ENCODE measurements around the gene CDCA4.
"Not testable (repeated sequence)": the region's sequence is repeated elsewhere in the genome, so short reads cannot be mapped to it uniquely, and the experiment has no call there.

CDCA4 gene

GRCh38 chr14:105020815-105021655, at the start of gene CDCA4:
Gene CDCA4, minus strand, starts transcription at chr14:105021083. Its CDS starts 9,154 bp downstream, at chr14:105011929.
- DNase-seq: peak; percentile 92

DNA sequence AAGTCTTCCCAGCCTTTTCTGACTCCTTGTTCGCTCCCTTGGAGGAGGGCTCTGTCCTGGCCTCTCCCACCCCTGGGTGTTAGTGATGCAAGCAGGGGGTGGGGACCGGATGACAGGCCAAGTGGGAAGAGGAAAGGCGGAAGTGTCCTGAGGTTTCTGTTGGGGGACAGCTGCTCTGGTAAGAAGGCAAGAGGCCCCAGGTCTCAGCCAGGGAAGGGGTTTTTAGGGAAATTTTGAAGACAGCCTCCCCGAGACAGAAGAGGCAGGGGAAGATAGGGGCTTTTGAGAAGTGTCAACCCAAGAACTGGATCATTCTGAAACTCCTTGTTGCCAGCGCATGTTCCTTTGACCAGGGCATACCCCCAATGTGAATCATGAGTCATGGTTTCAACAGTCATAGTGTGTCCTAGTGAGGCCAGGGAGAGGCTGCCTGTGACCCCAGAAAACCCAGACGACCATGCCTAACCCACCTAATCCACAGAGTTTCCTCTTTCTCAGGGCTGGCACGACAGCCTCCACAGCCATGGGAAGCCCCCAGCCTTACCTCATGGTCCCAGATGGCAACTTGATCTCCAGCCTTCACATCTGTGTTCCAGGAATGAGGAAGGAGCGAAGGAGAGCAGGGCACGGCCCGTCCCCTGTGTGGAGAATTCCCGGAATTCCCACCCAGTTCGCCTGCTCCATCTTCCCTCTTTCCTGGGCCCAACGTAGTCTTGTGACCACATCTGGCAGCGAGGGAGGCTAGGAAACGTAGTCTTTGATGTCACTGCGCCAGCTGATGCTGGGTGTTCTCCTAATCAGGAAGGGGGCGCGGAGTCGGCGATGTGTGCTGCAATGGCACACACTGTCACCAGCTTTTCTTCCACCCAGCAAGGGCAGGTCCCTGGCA, 49.2 kb upstream of the CDCA4 start:
- DNase-seq: no peak

GRCh38 chr14:105069522-105069870, 48.6 kb upstream of the CDCA4 start:
- DNase-seq: no peak

DNA sequence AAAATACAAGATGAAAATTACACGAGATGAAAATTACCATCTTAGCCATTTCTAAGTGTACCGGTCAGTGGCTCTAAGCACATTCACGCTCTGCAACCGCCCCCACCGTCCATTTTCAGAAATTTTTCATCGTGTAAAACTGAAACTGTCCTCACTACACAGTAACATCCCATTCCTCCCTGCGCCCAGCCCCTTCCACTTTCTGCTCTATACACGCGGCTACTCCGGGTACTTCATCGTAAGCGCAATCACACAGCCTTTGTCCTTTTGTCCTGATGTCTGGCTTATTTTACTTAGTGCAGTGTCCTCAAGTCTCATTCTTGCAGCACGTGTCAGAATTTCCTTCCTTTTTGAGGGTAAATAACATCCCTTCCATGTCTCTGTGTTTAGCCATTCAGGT, 47.9 kb upstream of the CDCA4 start:
- DNase-seq: no peak

DNA sequence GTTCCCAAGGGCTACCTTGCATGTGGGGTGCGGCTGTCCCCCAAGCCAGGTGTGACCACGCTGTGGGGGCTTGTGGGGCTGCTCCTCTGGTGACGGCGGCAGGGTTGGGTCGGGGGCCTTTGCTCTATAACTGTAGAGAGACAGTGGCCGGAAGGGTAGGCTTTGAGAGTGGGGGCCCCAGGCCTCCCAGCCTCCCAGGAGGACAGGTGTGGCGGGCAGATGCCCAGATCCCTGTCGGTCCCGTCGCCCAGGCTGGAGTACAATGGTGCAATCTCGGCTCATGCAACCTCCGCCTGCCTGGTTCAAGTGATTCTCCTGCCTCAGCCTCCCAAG, 47.1 kb upstream of the CDCA4 start:
- DNase-seq: no peak

GRCh38 chr14:105067140-105067968, 46.5 kb upstream of the CDCA4 start:
- DNase-seq: no peak

DNA sequence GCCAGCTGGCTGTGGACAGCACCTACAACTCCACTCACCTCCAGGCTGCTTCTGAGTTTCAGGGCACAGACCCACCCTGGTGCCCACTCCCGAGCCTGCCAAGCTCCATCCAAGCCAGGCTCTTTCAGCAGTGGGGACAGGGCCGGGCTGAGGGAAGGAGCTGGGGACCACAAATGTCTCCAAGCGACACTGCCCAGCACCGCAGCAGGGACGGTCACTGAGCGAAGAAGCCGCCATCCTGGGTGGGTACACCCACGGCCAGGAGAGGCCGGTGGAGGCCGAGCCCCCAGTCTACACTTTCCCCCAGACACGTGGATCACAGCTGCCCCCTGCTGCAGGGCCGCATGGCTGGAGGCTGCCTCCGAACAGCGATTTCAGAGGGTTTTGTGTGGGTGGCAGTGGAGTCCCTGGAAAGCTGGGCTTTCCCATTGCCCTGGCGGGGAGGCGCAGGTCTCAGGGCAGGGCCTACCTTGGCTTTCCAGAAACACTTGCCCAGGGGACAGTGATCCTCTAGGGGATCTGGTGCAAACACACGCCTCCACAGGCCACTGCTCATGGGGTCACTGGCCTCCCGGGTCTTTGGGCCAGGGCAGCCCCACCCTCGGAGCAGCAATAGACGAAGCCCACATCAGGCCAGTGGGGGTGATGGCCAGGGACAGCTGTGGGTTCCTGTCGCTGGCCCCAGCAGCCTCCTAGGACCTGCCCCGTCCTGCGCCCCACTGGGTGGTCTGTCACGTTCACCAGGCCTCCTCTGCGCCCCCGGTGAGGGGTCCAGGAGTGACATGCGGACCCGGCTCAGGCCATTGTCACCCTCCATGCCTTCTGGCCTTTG, 45.6 kb upstream of the CDCA4 start:
- DNase-seq: no peak

- no peak for DNase-seq
These were observed 44.7 kb upstream of the CDCA4 start, which contains the start of gene GPR132 for GRCh38 chr14:105065280-105066228. Gene GPR132, minus strand, starts transcription at chr14:105065430. Its CDS starts 10,010 bp downstream, at chr14:105055420.

DNA sequence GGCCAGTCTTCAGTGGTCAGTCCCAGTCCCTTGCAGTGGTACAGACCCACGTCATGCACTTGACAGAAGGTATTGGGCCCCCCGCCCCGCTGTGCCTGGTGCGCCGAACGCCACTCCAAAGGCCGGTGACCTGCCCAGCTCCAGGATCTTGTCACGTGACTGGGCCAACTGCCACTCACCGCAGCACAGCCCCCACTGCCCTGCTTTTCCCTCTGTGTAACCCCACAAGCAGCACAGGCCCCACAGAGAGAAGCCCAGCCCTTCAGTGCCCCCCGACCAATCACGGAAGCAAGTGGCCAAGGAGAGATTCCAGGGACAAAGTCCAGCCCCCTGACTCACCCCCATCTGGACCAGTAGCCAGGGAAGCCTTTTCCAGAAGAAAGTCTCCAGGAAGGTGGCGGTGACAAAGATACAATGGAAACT, 43.8 kb upstream of the CDCA4 start:
- no peak for DNase-seq

GRCh38 chr14:105064001-105064400, 43.1 kb upstream of the CDCA4 start:
- DNase-seq: no peak

- not testable (repeated sequence) for DNase-seq
These were observed 42.6 kb upstream of the CDCA4 start for GRCh38 chr14:105063506-105063905.

DNA sequence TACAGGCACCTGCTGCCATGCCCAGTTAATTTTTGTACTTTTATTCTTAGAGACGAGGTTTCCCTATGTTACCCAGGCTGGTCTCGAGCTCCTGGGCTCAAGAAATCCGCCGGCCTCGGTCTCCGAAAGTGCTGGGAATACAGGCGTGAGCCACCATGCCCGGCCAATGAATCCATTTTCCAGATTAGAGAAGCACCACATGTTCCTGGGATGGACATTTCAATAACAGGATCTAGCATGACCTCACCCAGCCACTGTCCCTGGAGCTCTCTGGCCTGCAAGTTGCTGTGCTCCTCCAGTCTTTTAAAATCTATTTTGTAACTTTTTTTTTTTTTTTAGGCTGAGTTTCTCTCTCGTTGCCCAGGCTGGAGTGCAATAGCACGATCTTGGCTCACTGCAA, 42.2 kb upstream of the CDCA4 start:
- no peak for DNase-seq

GRCh38 chr14:105062048-105062433, 41.2 kb upstream of the CDCA4 start:
- DNase-seq: no peak

GRCh38 chr14:105061428-105062047, 40.7 kb upstream of the CDCA4 start:
- no peak for DNase-seq

GRCh38 chr14:105060751-105061427, 40.0 kb upstream of the CDCA4 start:
- DNase-seq: no peak

DNA sequence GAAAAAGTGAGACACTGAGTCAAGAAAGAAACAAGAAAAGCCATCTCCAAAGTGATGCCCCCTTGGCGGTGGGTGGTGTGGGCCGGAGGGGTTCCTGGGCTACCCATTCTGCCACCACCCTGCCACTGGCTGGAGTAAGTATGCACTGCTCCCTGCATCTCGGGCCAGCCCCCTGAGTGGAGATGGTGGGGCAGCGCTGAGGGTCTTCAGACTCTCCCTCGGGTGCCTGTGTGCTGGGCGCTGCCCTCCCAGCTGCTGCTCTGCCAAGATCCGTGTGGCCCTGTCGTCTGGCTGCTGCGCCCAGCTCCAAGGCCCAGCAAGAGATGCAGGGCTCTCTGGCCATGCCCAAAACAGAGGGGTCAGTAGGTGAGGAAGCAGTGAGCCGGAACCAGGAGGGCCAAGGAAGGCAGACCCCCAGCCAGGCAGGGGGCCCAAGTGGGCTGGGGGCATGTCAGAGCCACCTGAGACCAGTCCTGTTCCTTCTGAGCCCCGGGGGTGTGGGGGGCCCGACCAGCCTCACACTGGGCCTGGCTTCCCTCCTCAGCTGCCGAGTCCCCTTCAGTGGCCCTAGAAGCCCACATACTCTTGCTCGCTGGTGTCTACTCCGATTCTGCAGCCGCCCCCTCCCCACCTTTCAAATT, 39.2 kb upstream of the CDCA4 start:
- DNase-seq: no peak

DNA sequence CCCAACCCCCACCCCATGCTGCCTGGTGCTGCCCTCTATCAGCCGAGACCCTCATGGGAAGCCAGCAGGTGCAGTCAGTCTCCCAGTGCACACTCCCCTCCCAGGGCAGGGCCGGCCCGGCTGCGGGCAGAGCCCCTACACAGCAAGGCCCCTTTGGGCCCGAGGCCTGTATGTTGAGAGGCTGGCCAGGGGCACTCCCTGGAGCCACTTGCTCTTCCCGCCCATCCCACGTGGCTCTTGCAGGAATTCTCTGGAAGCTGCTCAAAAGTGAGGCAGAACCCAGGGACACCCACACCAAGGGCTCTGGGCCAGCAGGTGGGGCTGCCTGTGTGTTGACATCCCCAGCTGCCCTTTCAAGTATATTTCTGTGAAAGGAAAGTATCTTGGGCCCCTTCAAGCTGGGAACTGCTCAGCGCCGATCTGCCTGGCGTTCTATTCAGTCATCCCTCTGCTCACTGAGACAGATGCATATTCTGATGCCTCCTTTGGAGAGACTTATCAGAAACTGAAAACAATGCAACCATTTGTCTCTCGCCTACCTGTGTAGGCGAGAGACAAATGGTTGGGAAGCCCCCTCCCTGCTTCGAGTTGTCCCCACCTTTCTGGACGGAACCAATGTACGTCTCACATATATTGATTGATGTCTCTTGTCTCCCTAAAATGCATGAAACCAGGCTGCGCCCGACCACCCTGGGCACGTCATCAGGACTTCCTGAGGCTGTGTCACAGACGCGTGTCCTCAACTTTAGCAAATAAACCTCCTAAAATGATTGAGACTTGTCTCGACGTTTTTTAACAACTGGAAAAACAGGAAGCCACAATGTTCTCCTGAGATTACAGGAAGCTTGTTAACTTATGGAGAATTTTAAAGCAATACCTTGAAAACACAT, 38.4 kb upstream of the CDCA4 start:
- no peak for DNase-seq

- no peak for DNase-seq
These were observed 37.7 kb upstream of the CDCA4 start for GRCh38 chr14:105058521-105059034.

Measured in NCI-H526 treated with DMSO at 0.1 percent for 48 hours (cell line).